HG02973 (cell line): Measurements from ENCODE around the gene TRERF1.

Experiments
- ATAC-seq: cut with Tn5 transposase; IDR thresholded peaks from one replicate; pipeline ENCODE4 v1.9.1; 2021; ENCODE audit warnings: moderate library complexity; ENCODE audit not compliant: unreplicated experiment

TRERF1 gene

GRCh38 chr6:42313941-42314570, 137.7 kb downstream of the TRERF1 start:
- ATAC-seq: no peak

GRCh38 chr6:42313038-42313437, 138.7 kb downstream of the TRERF1 start:
- ATAC-seq: no peak

GRCh38 chr6:42307141-42307470, 144.6 kb downstream of the TRERF1 start:
- ATAC-seq: no peak

GRCh38 chr6:42306439-42307140, 145.1 kb downstream of the TRERF1 start:
- ATAC-seq: no peak

- ATAC-seq: no peak
Observed at GRCh38 chr6:42304053-42304712, 147.5 kb downstream of the TRERF1 start.

GRCh38 chr6:42302411-42302810, 149.3 kb downstream of the TRERF1 start:
- ATAC-seq: no peak

GRCh38 chr6:42301986-42302385, 149.7 kb downstream of the TRERF1 start:
- no peak for ATAC-seq

- ATAC-seq: no peak
Observed at GRCh38 chr6:42300701-42301100, 151.0 kb downstream of the TRERF1 start.

GRCh38 chr6:42300185-42300584, 151.5 kb downstream of the TRERF1 start:
- no peak for ATAC-seq

GRCh38 chr6:42297661-42298060, 154.1 kb downstream of the TRERF1 start:
- ATAC-seq: no peak

- ATAC-seq: no peak
Observed at GRCh38 chr6:42296614-42297013, 155.1 kb downstream of the TRERF1 start.

GRCh38 chr6:42295677-42296076, 156.0 kb downstream of the TRERF1 start:
- ATAC-seq: no peak

GRCh38 chr6:42295181-42295580, 156.5 kb downstream of the TRERF1 start:
- no peak for ATAC-seq

- no peak for ATAC-seq
Observed at GRCh38 chr6:42294759-42295158, 157.0 kb downstream of the TRERF1 start.

- no peak for ATAC-seq
Observed at GRCh38 chr6:42293386-42293977, 158.2 kb downstream of the TRERF1 start.

- ATAC-seq: no peak
Observed at GRCh38 chr6:42292004-42292740, 159.6 kb downstream of the TRERF1 start.

- ATAC-seq: no peak
Observed at GRCh38 chr6:42287756-42288155, 164.0 kb downstream of the TRERF1 start.

GRCh38 chr6:42281570-42281969, 170.2 kb downstream of the TRERF1 start:
- no peak for ATAC-seq

GRCh38 chr6:42280966-42281533, 170.7 kb downstream of the TRERF1 start:
- ATAC-seq: no peak

GRCh38 chr6:42279966-42280629, 171.6 kb downstream of the TRERF1 start:
- no peak for ATAC-seq
